Measurements from ENCODE around the gene EEIG1. TPM values are rescaled to one million over a fixed set of nuclear protein-coding genes. Genes with fewer than 3 reads are reported as not detected.
"Not testable (repeated sequence)": the region's sequence is repeated elsewhere in the genome, so short reads cannot be mapped to it uniquely, and the experiment has no call there.

Gene EEIG1
- 10 to 100 TPM; 56.2 to 58.4 TPM for total RNA-seq

GRCh38 chr9:127980706-127981558, at the start of gene EEIG1:
TSS of gene EEIG1 (minus strand) at chr9:127980989. CDS start at chr9:127980137, 852 bp downstream.
- peak within 1 kb of the TSS; percentile 97 for H3K4me3 Mint-ChIP-seq
- ChIA-PET POLR2A (interaction anchor here (0.8 to 2.6 kb wide), 9 partner anchors 10 to 50 kb away, joined by 3 to 12 read pairs (median 4); no protein-coding TSS in a partner anchor), CTCF (interaction anchor here (0.6 to 8.1 kb wide), 15 partner anchors 9 to 112 kb away, joined by 3 to 55 read pairs (median 4); partner anchors contain the start of gene NAIF1)
- H3K27me3 Mint-ChIP-seq: no peaks in the 10 kb centered on the region
- peak within 1 kb of the TSS; percentile 98 for H3K27ac Mint-ChIP-seq
- ATAC-seq (peak; percentile 87), DNase-seq (peak; percentile 99)
- intact Hi-C loops (cut with DNase I, micrococcal nuclease): loop anchor here (1.0 to 10.0 kb wide), 14 partner anchors 11 to 756 kb away; partner anchors contain the start of genes BBLN (in 1 of the 2), CDK9 (in 1 of the 2), NAIF1 (in 1 of the 2) and SPTAN1 (in 1 of the 2)
- peaks cover 17% of the 10 kb centered on the region for H3K36me3 Mint-ChIP-seq (ENCODE audit: low read depth)
- H3K9me3 Mint-ChIP-seq (ENCODE audit: low read depth): no peaks in the 10 kb centered on the region
- H3K4me1 Mint-ChIP-seq: peaks cover 47% of the 10 kb centered on the region

GRCh38 chr9:128027705-128028104, 46.9 kb upstream of the EEIG1 start:
- Mint-ChIP-seq H3K9me3 (ENCODE audit: low read depth) (no peaks in the 10 kb centered on the region), H3K36me3 (ENCODE audit: low read depth) (no peaks in the 10 kb centered on the region), H3K27ac (peak overlapping the region; percentile 94), H3K27me3 (peaks cover 2% of the 10 kb centered on the region), H3K4me3 (peak overlapping the region; percentile 65), H3K4me1 (peaks cover 86% of the 10 kb centered on the region)
- CTCF ChIA-PET: interaction anchor here (0.6 to 3.8 kb wide), 12 partner anchors 8 to 252 kb away, joined by 3 to 18 read pairs (median 5); no protein-coding TSS in a partner anchor
- POLR2A ChIA-PET: interaction anchor here (0.6 to 1.5 kb wide), 4 partner anchors 20 to 69 kb away, joined by 3 to 4 read pairs (median 4); partner anchors contain the start of gene EEIG1
- intact Hi-C loops (cut with DNase I, micrococcal nuclease): loop anchor here (1.0 to 5.0 kb wide), 3 partner anchors 40 to 72 kb away; partner anchors contain the start of genes NAIF1 (in 1 of the 2) and SLC25A25 (in 1 of the 2)
- ATAC-seq (no peak), DNase-seq (peak; percentile 20)

GRCh38 chr9:128026773-128027541, 46.2 kb upstream of the EEIG1 start:
- intact Hi-C loops (cut with DNase I, micrococcal nuclease): loop anchor here (1.0 to 5.0 kb wide), 6 partner anchors 20 to 72 kb away; partner anchors contain the start of genes NAIF1 (in 1 of the 2) and SLC25A25 (in 1 of the 2)
- ChIA-PET CTCF (interaction anchor here (0.6 to 3.8 kb wide), 16 partner anchors 8 to 251 kb away, joined by 3 to 18 read pairs (median 5); no protein-coding TSS in a partner anchor), POLR2A (interaction anchor here (0.6 to 1.5 kb wide), 6 partner anchors 20 to 1086 kb away, joined by 3 to 9 read pairs (median 4); partner anchors contain the start of gene EEIG1)
- Mint-ChIP-seq H3K4me3 (peak overlapping the region; percentile 65), H3K27ac (peak overlapping the region; percentile 94), H3K27me3 (peaks cover 2% of the 10 kb centered on the region), H3K4me1 (peaks cover 91% of the 10 kb centered on the region), H3K36me3 (ENCODE audit: low read depth) (no peaks in the 10 kb centered on the region), H3K9me3 (ENCODE audit: low read depth) (no peaks in the 10 kb centered on the region)
- DNase-seq: peak; percentile 79
- peak; percentile 62 for ATAC-seq

- CTCF ChIA-PET: interaction anchor here (0.6 to 3.8 kb wide), 14 partner anchors 8 to 92 kb away, joined by 3 to 18 read pairs (median 4); no protein-coding TSS in a partner anchor
- H3K9me3 Mint-ChIP-seq (ENCODE audit: low read depth): no peaks in the 10 kb centered on the region
- POLR2A ChIA-PET: interaction anchor here (0.5 to 1.5 kb wide), 5 partner anchors 19 to 1087 kb away, joined by 3 to 9 read pairs (median 4); partner anchors contain the start of gene EEIG1
- no peaks in the 10 kb centered on the region for H3K36me3 Mint-ChIP-seq (ENCODE audit: low read depth)
- peaks cover 2% of the 10 kb centered on the region for H3K27me3 Mint-ChIP-seq
- peaks cover 87% of the 10 kb centered on the region for H3K4me1 Mint-ChIP-seq
- peak; percentile 67 for ATAC-seq
- intact Hi-C loops (cut with DNase I, micrococcal nuclease): loop anchor here (1.0 to 5.0 kb wide), 5 partner anchors 19 to 56 kb away; partner anchors contain the start of genes NAIF1 (in 1 of the 2) and SLC25A25 (in 1 of the 2)
- peak; percentile 85 for DNase-seq
- peak overlapping the region; percentile 94 for H3K27ac Mint-ChIP-seq
- H3K4me3 Mint-ChIP-seq: peak overlapping the region; percentile 65
Observed at GRCh38 chr9:128026255-128026772, 45.5 kb upstream of the EEIG1 start.

DNA sequence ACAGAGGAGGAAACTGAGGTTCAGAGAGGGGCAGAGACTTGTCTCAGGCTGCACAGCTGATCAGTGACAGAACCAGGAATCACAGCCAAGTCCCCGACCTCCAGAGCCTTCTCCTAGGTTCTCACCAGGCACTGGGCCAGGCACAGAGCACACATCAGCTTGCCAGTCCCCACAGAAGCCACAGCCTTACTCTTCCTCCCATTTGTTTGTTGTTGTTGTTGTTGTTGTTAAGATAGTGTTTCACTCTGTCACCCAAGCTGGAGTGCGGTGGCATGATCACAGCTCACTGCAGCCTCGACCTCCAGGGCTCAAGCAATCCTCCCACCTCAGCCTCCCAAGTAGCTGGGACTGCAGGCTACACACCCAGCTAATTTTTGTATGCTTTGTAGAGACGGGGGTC, 44.9 kb upstream of the EEIG1 start:
- ChIA-PET POLR2A (interaction anchor here (0.5 to 1.2 kb wide), 2 partner anchors 47 to 82 kb away, joined by 3 to 9 read pairs; no protein-coding TSS in a partner anchor), CTCF (interaction anchor here (0.6 to 3.8 kb wide), 13 partner anchors 9 to 92 kb away, joined by 3 to 18 read pairs (median 3); no protein-coding TSS in a partner anchor)
- peak; percentile 28 for DNase-seq
- no peak for ATAC-seq
- peak overlapping the region; percentile 65 for H3K4me3 Mint-ChIP-seq
- H3K36me3 Mint-ChIP-seq (ENCODE audit: low read depth): no peaks in the 10 kb centered on the region
- intact Hi-C loops (cut with DNase I, micrococcal nuclease): loop anchor here (1.0 to 5.0 kb wide), 5 partner anchors 18 to 55 kb away; partner anchors contain the start of genes NAIF1 (in 1 of the 2) and SLC25A25 (in 1 of the 2)
- H3K9me3 Mint-ChIP-seq (ENCODE audit: low read depth): no peaks in the 10 kb centered on the region
- H3K4me1 Mint-ChIP-seq: peaks cover 87% of the 10 kb centered on the region
- peaks cover under 1% of the 10 kb centered on the region for H3K27me3 Mint-ChIP-seq
- H3K27ac Mint-ChIP-seq: peak overlapping the region; percentile 94

GRCh38 chr9:128024761-128025308, 44.0 kb upstream of the EEIG1 start:
- H3K4me3 Mint-ChIP-seq: no peak overlapping the region
- ChIA-PET POLR2A (interaction anchor here (0.5 kb wide), 1 partner anchor 249 kb away, joined by 3 read pairs; no protein-coding TSS in a partner anchor), CTCF (interaction anchor here (0.7 to 3.8 kb wide), 7 partner anchors 10 to 92 kb away, joined by 3 to 18 read pairs (median 4); no protein-coding TSS in a partner anchor)
- ATAC-seq (no peak), DNase-seq (no peak)
- H3K4me1 Mint-ChIP-seq: peaks cover 82% of the 10 kb centered on the region
- no peaks in the 10 kb centered on the region for H3K36me3 Mint-ChIP-seq (ENCODE audit: low read depth)
- H3K27ac Mint-ChIP-seq: peak overlapping the region; percentile 94
- no peaks in the 10 kb centered on the region for H3K27me3 Mint-ChIP-seq
- no peaks in the 10 kb centered on the region for H3K9me3 Mint-ChIP-seq (ENCODE audit: low read depth)
- intact Hi-C loops (cut with DNase I, micrococcal nuclease): loop anchor here in 1 of 2 experiments (5.0 kb wide), 1 partner anchor 42 kb away; the partner anchor contains the start of genes NAIF1 and SLC25A25

DNA sequence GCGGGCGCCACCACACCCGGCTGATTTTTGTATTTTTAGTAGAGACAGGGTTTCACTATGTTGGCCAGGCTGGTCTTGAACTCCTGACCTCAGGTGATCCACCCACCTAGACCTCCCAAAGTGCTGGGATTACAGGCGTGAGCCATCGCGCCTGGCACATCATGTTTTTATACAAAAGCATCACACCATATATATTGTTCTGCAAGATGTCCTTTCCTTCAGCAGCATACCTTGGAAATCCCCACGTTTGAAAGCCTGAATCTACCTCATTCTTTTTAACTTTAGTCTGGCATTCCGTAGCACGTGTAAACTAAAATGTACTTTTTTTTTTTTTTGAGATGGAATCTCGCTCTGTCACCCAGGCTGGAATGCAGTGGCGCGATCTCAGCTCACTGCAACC, 42.9 kb upstream of the EEIG1 start:
- POLR2A ChIA-PET; intact Hi-C loops (cut with DNase I, micrococcal nuclease); H3K9me3 Mint-ChIP-seq (ENCODE audit: low read depth); ATAC-seq; DNase-seq; H3K27me3 Mint-ChIP-seq; H3K36me3 Mint-ChIP-seq (ENCODE audit: low read depth); H3K4me3 Mint-ChIP-seq: not testable (repeated sequence)
- peak overlapping the region; percentile 43 for H3K27ac Mint-ChIP-seq
- peaks cover 75% of the 10 kb centered on the region for H3K4me1 Mint-ChIP-seq
- CTCF ChIA-PET: interaction anchor here (0.9 to 1.4 kb wide), 4 partner anchors 13 to 46 kb away, joined by 3 read pairs; partner anchors contain the start of gene EEIG1

DNA sequence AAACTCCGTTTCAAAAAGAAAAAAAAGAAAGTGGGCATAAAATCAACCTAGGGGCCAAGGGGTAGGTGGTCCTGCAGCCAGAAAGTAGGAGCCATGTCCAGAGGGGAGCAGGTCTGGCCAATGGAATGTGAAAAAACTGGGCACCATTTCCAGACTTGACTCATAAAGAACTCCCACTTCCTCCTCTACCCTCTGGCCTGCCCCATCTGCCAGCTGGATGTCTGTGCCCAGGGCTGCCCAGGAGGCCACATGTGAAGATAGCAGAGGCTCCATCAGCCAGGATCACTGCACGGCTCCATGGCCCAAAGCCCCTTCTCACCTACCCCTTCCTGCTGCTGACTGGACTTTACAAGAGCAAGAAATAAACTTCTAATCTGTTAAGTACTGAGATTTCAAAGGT, 42.1 kb upstream of the EEIG1 start:
- ATAC-seq: no peak
- no peak for DNase-seq
- peaks cover 67% of the 10 kb centered on the region for H3K4me1 Mint-ChIP-seq
- H3K36me3 Mint-ChIP-seq (ENCODE audit: low read depth): no peaks in the 10 kb centered on the region
- no peak overlapping the region for H3K4me3 Mint-ChIP-seq
- H3K27ac Mint-ChIP-seq: no peak overlapping the region
- no peaks in the 10 kb centered on the region for H3K27me3 Mint-ChIP-seq
- ChIA-PET CTCF (interaction anchor here (1.4 kb wide), 1 partner anchor 44 kb away, joined by 3 read pairs; no protein-coding TSS in a partner anchor), POLR2A (interaction anchor here (0.8 kb wide), 1 partner anchor 13 kb away, joined by 3 read pairs; no protein-coding TSS in a partner anchor)
- intact Hi-C loops (cut with DNase I, micrococcal nuclease): no loop called here
- H3K9me3 Mint-ChIP-seq (ENCODE audit: low read depth): no peaks in the 10 kb centered on the region

- Mint-ChIP-seq H3K27me3 (no peaks in the 10 kb centered on the region), H3K9me3 (ENCODE audit: low read depth) (no peaks in the 10 kb centered on the region), H3K4me1 (peaks cover 52% of the 10 kb centered on the region), H3K36me3 (ENCODE audit: low read depth) (no peaks in the 10 kb centered on the region), H3K27ac (peak overlapping the region; percentile 8), H3K4me3 (no peak overlapping the region)
- ChIA-PET POLR2A (no interaction called here), CTCF (interaction anchor here (0.6 to 1.6 kb wide), 7 partner anchors 13 to 73 kb away, joined by 3 to 4 read pairs (median 3); no protein-coding TSS in a partner anchor)
- DNase-seq: no peak
- intact Hi-C loops (cut with DNase I, micrococcal nuclease): no loop called here
- no peak for ATAC-seq
Observed at GRCh38 chr9:128021098-128021497, 40.3 kb upstream of the EEIG1 start.
